HG02610 (cell line): ENCODE results near the gene CDK5RAP1.
A peak's percentile ranks its signal among the peaks of the same experiment; 100 is the strongest.
"Not testable (repeated sequence)": the region's sequence is repeated elsewhere in the genome, so short reads cannot be mapped to it uniquely, and the experiment has no call there.

Experiments used
- ATAC-seq: cut with Tn5 transposase; IDR thresholded peaks from one replicate; pipeline ENCODE4 v1.9.1; 2021; ENCODE audit warnings: mild to moderate bottlenecking, moderate library complexity; ENCODE audit not compliant: unreplicated experiment

The CDK5RAP1 gene, protein sequence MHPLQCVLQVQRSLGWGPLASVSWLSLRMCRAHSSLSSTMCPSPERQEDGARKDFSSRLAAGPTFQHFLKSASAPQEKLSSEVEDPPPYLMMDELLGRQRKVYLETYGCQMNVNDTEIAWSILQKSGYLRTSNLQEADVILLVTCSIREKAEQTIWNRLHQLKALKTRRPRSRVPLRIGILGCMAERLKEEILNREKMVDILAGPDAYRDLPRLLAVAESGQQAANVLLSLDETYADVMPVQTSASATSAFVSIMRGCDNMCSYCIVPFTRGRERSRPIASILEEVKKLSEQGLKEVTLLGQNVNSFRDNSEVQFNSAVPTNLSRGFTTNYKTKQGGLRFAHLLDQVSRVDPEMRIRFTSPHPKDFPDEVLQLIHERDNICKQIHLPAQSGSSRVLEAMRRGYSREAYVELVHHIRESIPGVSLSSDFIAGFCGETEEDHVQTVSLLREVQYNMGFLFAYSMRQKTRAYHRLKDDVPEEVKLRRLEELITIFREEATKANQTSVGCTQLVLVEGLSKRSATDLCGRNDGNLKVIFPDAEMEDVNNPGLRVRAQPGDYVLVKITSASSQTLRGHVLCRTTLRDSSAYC

DNA sequence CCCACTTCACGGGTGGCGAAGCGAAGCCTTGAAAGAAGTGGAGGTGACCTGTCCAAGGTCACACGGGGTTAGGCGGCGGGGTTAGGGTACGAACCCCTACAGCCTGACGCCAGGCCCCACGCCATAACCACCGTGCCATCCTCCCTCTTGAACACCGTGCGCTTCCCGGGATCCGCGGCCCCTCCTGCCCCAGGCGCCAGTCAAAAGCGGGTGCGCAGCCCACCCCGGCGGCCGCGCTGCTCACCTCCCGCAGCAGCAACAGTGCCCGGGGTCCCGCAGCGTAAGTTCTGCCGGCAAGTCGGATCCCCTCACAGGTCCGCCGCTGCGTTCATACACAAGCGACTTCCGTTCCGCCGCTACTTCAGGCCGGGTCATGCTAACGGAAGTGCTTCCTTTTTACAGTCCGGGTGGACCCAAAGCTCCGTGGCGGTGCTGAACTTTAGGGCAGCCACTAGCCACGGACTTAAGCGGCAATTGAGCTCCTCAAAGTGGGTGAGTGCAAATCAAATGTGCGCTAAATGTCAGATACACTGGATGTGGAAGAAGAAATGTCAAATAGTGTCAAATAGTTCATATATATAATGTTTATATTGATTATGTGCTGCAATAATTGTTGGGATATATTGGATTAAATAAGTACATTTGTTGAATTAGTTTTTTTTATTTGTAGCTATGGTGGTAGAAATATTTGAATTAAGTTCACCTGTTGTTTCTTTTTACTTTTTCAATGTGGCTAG is at the start of gene CDK5RAP1:
Gene CDK5RAP1 (minus strand): TSS at position 336 of the 737 bp plus-strand sequence. CDS start 4,455 bp downstream, outside the sequence.
- ATAC-seq, result peak; percentile 88

- no peak for ATAC-seq
Observed at GRCh38 chr20:33450867-33451266, 49.5 kb upstream of the CDK5RAP1 start.

DNA sequence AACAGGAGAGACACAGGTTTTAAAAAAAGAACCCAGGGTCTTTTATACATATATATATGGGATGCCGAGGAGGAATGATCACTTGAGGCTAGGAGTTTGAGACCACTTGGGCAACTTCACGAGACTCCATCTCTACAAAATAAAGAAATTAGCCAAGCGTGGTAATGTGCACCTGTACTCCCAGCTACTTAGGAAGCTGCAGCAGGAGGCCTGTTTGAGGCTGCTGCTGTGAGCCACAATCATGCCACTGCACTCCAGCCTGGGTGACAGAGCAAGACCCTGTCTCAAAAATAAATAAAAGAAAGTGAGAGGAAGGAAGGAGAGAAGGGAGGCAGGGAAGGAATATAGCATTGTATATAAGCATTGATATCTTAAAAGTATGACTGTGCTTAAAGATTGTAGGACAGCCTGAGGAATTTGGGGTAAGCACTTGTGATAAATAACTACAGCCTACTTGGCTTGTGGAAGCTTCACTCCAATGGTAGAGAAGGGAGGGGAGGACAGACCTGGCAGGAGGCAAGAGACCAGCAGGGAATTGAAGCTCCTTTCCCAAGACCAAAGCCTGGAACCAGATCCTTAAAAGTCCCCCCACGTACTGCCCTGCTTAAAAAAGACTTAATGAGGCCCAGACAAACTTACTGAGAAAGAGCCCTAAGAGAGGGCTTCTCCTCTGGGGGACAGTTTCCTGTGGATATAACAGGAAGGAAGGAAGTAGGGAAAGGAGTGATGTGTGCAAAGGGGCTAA is 44.7 kb upstream of the CDK5RAP1 start:
- no peak for ATAC-seq

DNA sequence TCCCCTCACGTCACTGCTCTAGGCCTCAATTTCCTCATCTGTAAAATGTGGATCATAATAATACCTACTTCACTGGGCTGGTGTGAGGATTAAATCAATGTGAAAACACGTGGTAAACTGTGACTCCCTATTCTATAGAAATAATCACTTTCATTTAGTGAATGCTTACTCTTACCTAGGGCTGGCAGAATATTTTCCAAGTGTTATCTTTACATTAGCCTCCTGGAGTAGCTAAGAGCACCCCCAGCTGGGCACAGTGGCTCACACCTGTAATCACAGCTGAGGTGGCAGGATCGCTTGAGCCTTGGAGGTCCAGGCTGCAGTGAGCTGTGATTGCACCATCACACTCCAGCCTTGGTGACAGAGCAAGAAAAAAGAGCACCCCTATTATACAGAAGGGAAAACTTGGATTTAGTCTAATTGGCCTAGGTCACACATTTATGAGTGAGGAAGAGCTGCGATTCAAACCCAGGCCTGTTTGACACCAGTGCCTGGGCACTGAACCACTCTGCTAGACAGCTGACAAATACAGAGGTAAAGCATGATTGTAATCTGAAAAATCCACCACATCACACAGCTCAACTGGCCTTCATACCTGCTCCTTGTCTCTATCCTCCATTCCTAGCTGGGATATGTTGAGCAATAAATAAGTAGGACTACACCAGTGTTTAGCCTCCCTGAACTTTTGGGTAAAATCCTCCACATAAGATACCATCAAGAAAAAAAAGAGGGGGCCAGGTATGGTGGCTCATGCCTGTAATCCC is 43.7 kb upstream of the CDK5RAP1 start:
- ATAC-seq, result no peak

DNA sequence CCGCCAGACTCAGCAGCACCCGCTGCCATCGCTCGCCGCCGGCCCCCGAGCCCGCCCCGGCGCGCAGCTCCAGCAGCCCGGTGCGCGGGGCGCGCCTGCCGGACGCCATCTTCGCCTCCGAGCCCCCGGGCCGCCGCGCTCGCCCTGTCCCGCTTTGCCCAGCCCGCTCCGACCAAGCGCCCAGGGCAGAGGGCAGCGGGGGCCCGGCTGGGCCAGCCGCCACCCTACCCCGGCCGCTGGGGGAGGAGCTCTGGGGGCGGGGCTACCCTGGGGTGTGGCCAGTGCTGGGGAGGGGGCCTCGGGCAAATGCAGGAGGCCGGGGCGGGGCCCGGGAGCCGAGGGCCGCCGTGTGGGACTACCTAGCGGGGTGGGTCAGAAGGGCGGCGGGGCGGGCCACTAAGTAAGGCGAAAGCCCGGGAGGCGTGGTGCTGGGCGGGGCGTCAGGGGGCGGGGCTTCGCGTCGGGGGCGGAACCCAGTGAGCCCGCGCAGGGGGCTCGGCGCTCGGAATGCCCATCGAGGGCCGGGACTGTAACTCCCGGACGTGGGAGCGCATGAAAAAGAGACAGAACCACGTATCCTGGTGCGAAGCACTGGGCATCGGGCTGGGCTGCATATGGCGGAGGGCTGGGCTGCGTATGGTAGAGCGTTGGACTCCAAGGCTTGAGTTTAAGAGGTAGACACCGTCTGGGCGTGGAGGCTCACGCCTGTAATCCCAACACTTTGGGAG is 42.4 kb upstream of the CDK5RAP1 start, which contains the start of gene SNTA1:
Gene SNTA1 (minus strand): TSS at position 252 of the 728 bp plus-strand sequence. CDS start 143 bp downstream, at position 109.
- peak; percentile 66 for ATAC-seq

- ATAC-seq, result peak; percentile 15
Observed at GRCh38 chr20:33443006-33443511, 41.7 kb upstream of the CDK5RAP1 start.

GRCh38 chr20:33442136-33443005 is 41.1 kb upstream of the CDK5RAP1 start:
- no peak for ATAC-seq

DNA sequence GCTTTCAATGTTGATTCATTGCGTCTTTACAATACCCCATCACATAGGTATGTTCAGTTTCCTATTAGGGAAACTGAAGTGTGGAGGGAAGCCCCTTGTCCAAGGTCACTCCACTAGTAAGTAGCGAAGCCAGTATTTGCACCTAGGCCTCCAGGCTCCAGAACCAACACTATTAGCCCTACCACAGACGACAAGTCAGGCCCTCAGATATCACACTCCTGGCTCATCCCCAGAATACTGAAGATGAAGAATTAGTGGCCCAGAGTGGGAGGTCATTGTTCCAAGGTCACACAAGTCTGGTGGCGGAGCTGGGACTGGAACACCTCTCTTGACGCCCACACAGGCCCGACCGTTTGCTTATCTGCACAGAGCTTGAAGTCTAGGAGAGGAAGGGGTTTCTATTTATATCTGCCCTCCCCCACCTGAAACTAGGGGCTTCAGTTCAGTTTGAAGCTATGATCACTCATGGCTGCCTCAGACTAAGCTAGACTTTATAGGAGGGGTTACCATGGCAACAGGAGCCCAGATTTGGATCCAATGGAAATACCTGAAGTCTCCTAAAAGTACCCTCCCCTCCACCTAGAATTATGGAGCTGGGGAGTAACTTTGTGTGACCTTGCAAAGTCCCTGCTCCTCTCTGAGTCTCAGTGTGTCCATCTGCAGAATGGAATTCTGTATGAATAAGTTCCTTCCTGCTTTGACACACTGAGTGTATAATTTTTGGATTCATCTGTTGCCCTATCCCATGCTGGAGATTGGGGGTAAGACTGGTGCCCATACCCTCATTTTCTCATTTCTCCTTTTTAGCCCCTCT is 40.0 kb upstream of the CDK5RAP1 start:
- no peak for ATAC-seq

- ATAC-seq, result not testable (repeated sequence)
Observed at GRCh38 chr20:33440562-33440961, 39.2 kb upstream of the CDK5RAP1 start.

- ATAC-seq, result no peak
Observed at GRCh38 chr20:33438481-33438880, 37.2 kb upstream of the CDK5RAP1 start.

GRCh38 chr20:33437141-33437911 is 36.0 kb upstream of the CDK5RAP1 start:
- ATAC-seq, result no peak

GRCh38 chr20:33434434-33434833 is 33.1 kb upstream of the CDK5RAP1 start:
- no peak for ATAC-seq

GRCh38 chr20:33433465-33434234 is 32.3 kb upstream of the CDK5RAP1 start:
- ATAC-seq, result no peak

GRCh38 chr20:33431797-33432381 is 30.6 kb upstream of the CDK5RAP1 start:
- no peak for ATAC-seq

DNA sequence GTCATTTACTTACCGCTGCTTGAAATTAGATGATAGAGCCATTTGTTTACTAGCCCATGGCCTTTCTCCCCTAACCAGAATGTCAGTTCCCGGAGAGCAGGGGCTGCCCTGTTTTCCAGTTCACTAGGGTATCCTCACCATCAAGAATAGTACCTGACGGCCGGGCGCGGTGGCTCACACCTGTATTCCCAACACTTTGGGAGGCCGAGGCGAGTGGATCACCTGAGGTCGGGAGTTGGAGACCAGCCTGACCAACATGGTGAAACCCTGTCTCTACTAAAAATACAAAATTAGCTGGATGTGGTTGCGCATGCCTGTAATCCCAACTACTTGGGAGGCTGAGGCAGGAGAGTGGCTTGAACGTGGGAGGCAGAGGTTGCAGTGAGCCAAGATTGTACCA is 22.6 kb upstream of the CDK5RAP1 start:
- ATAC-seq, result not testable (repeated sequence)
